Astrocyte of the cerebellum (primary cell): ENCODE data around the gene TOMM6.

Source experiments
- DNase-seq: peaks from one replicate; pipeline ENCODE4 v3.0.0-alpha.2; 2011; ENCODE audit warnings: low read depth
- H3K4me3 ChIP-seq: 2 replicates; pipeline ENCODE4 v1.5.1; 2011; ENCODE audit warnings: mild to moderate bottlenecking, low read depth, low read length, moderate library complexity
- in situ Hi-C: cut with HindIII; loops from 2 replicates; pipeline ENCODE4 v1.10.0; 2017; ENCODE audit warnings: low sequenced_read_pairs
- TF ChIP-seq, protein P1 (sequence below): IDR thresholded peaks from 2 replicates; pipeline ENCODE4 v1.5.1; 2012; ENCODE audit warnings: low read length, low read depth, moderate library complexity, mild to moderate bottlenecking; ENCODE audit errors: missing control alignments

TOMM6 gene

DNA sequence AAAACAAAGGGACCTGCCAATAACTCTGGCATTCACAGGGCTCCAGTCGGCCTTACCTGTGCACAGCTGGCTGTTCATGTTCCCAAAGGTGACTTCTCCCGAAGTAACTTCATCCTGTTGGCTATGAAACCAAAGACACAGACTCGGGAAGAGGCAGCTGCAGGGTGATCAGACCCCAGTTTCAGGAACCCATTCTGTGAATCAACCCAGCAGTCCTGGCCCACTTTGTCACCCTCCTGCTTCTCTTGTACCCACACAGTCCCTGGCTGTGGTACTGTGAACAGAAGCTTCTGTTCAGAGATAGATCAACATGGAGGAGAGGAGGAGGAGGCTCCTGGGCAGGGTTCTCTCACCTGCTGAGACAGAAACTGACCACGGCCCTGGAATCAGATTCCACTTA, 31.6 kb upstream of the TOMM6 start:
- in situ Hi-C loops: no loop called here
- no peak overlapping the region for H3K4me3 ChIP-seq
- TF ChIP-seq, protein P1, sequence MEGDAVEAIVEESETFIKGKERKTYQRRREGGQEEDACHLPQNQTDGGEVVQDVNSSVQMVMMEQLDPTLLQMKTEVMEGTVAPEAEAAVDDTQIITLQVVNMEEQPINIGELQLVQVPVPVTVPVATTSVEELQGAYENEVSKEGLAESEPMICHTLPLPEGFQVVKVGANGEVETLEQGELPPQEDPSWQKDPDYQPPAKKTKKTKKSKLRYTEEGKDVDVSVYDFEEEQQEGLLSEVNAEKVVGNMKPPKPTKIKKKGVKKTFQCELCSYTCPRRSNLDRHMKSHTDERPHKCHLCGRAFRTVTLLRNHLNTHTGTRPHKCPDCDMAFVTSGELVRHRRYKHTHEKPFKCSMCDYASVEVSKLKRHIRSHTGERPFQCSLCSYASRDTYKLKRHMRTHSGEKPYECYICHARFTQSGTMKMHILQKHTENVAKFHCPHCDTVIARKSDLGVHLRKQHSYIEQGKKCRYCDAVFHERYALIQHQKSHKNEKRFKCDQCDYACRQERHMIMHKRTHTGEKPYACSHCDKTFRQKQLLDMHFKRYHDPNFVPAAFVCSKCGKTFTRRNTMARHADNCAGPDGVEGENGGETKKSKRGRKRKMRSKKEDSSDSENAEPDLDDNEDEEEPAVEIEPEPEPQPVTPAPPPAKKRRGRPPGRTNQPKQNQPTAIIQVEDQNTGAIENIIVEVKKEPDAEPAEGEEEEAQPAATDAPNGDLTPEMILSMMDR: no peak
- DNase-seq: no peak

DNA sequence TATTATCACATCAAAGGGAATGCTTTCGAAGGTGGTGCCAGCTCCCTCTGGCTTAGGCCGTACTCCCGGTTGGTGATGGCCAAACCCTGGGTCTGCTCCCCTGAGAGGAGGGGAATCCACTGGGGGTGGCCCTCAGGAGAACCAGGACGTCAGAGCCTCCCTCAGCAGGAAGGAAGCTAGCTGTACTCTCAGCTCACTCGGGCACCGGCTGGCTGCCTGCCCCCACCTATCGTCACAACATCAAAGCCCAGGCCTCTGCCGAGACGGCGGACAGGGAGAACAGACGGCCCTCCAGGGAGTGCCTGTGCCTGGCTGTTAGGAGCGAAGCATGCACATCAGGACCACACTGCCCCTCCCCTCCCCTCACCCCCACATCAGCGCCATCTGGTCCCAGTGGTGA, 31.1 kb upstream of the TOMM6 start:
- TF ChIP-seq, protein P1: no peak
- H3K4me3 ChIP-seq: no peak overlapping the region
- in situ Hi-C loops: no loop called here
- no peak for DNase-seq

DNA sequence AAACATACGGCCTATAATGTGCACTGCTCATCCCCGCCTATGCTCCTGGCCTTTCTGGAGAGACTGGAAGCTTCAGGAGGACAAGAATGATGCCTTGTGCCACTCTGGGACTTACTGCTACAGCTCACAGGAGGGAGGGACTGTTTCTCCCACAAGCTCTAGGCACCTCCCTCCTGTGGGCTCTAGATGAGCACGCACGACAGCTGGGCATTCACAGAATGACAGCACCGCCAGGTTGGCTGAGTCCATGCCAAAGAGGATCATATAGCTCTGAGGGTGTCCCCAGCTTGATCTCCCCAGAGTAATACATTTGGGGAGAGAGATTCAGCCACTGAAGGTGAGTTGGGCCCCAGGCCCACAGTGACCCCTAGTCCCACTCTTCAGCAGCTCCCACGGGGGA, 30.2 kb upstream of the TOMM6 start:
- TF ChIP-seq, protein P1: no peak
- in situ Hi-C loops: no loop called here
- H3K4me3 ChIP-seq: no peak overlapping the region
- no peak for DNase-seq

DNA sequence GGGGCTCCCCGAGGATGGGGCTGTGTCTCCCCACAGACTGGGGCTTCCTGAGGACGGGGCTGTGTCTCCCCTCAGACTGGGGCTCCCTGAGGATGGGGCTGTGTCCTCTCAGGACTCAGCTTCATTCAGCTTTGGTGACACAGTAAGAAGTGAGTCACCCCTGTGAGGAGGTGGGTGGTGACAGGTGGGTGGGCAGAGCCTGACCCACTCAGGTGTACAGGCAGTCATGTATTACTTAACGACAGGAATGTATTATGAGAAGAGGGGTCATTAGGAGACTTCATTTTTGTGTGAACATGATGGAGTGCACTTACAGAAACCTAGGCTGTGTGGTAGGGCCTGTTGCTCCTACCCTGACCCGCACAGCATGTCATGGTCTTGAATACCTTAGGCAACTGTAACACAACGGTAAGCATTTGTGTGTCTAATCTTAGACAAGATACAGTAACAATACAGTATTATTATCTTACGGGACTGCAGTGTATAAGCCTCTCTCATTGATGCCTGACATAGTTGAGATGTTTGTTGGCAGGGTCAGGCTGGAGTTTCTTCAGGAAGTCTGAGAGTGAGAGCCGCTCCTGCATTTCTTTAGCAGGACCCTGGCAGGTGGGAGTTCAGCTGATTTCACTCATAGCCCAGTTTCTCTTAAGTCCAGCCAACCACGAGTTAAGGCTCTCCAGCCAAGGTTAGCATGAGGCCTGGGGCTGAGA, 29.4 kb upstream of the TOMM6 start:
- H3K4me3 ChIP-seq: no peak overlapping the region
- DNase-seq: no peak
- in situ Hi-C loops: no loop called here
- TF ChIP-seq, protein P1: no peak

DNA sequence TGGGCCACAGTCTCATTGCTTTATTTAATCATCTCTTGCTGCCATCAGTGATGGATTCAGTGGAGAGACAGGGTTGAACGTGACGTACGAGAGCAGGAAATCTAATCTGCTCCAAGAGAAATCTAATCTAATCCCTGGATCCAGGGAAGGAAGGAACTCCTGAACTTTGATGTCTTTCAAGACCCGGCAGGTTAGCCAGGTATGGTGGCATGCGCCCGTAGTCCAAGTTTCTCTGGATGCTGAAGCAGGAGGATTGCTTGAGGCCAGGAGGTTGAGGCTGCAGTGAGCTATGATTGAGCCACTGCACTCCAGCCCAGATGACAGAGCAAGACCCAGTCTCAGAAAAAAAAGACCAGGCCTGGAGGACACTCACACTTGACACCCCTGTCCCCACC, 28.9 kb upstream of the TOMM6 start:
- TF ChIP-seq, protein P1: no peak
- in situ Hi-C loops: no loop called here
- H3K4me3 ChIP-seq: no peak overlapping the region
- DNase-seq: no peak

DNA sequence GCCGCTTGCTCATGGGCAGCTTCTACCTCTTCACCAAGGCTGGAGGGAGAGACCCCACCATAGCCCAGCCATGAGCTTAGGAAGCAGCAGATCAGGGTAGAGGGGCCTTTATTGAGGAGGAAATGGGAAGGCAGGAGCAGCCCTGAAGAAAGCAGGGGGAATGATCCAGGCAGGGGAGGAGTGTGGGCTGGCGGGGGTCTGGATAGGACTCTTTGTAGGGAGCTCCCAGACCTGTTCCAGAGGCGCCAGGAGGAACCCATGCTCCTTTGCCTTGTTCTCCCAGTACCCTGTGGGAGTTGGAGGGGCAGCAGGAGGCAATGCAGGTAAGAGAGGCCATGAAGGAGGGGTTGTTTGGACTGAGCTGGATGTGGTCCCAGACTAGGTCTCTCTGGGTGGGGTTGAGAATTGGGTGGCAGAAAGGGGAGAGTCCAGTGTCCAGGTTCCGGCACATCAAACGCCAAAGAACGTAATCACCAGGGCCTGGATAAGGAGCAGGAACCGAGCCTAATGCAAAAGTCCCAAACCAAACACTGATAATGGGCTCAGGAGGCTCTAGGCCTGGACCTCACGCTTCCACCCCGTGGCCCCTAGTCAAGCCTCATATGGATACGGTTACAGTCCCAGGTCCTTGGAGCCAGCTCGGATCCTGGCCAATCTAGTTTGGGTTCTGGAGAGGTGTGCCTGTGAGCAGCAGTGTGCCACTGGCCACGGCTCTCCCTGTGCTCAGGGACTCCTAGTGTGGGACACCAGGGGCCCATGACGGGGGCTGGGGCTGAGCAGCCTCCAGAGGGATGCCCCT, 28.2 kb upstream of the TOMM6 start:
- DNase-seq: no peak
- TF ChIP-seq, protein P1: no peak
- in situ Hi-C loops: no loop called here
- H3K4me3 ChIP-seq: no peak overlapping the region
